Activated B cell treated with CpG ODN at 0.5 μM for 24 hours (primary cell): ENCODE measurements around the gene TSEN34. TPM values are rescaled to one million over a fixed set of nuclear protein-coding genes. Genes with fewer than 3 reads are reported as not detected.
A peak's percentile ranks its signal among the peaks of the same experiment; 100 is the strongest.
"Not testable (repeated sequence)": the region's sequence is repeated elsewhere in the genome, so short reads cannot be mapped to it uniquely, and the experiment has no call there.

Source experiments
- ATAC-seq: fragments of 200-7000 bp; cut with Tn5 transposase; one replicate; pipeline ENCODE4 v1.10.0; 2021; ENCODE audit warnings: low read depth, mild to moderate bottlenecking, moderate library complexity
- CTCF ChIA-PET: fragments of 350-600 bp; sonication (Branson Sonifier 250); formaldehyde crosslinking; loops from one replicate; lab custom pipeline; 2021; ENCODE audit warnings: antibody characterized with exemption; lab: Charles Lee
- POLR2A ChIA-PET: fragments of 350-600 bp; sonication (Branson Sonifier 250); formaldehyde crosslinking; loops from one replicate; lab custom pipeline; 2021; ENCODE audit warnings: antibody characterized with exemption; lab: Charles Lee
- DNase-seq: peaks from one replicate; pipeline ENCODE4 v3.0.0; 2022
- H3K27ac Mint-ChIP-seq: one replicate; pipeline ENCODE4 v1.8.0; 2020; ENCODE audit warnings: mixed read lengths
- H3K27me3 Mint-ChIP-seq: one replicate; pipeline ENCODE4 v1.8.0; 2021; ENCODE audit warnings: mixed read lengths
- H3K36me3 Mint-ChIP-seq: one replicate; pipeline ENCODE4 v1.8.0; 2021; ENCODE audit warnings: low read depth, mixed read lengths
- H3K4me1 Mint-ChIP-seq: one replicate; pipeline ENCODE4 v1.8.0; 2021; ENCODE audit warnings: mixed read lengths
- H3K4me3 Mint-ChIP-seq: one replicate; pipeline ENCODE4 v1.8.0; 2020; ENCODE audit warnings: mild to moderate bottlenecking, mixed read lengths
- H3K9me3 Mint-ChIP-seq: one replicate; pipeline ENCODE4 v1.8.0; 2020; ENCODE audit warnings: mixed read lengths
- CTCF ChIP-seq: fragments of 200-600 bp; IDR thresholded peaks from one replicate; pipeline ENCODE4 v1.8.0; 2022; ENCODE audit warnings: antibody characterized with exemption, mild to moderate bottlenecking
- intact Hi-C: fragments of 100-400 bp; cut with micrococcal nuclease; formaldehyde crosslinking; loops from one replicate; pipeline ENCODE4 v1.15.1; 2024
- total RNA-seq: library from RNA; stranded (reverse); gene quantifications from 2 replicates; pipeline ENCODE4 v1.2.3, GENCODE V29; 2022

TSEN34 gene
- total RNA-seq, 1 donor from 2014 or later, result 15.0 TPM

GRCh38 chr19:54179921-54180461, 11.1 kb upstream of the TSEN34 start:
- DNase-seq (no peak), ATAC-seq (peak; percentile 22)
- POLR2A ChIA-PET, result no interaction called here
- H3K27me3 Mint-ChIP-seq, result no peaks in the 10 kb centered on the region
- no peak overlapping the region for H3K27ac Mint-ChIP-seq
- H3K4me3 Mint-ChIP-seq, result no peak overlapping the region
- intact Hi-C loops, result no loop called here
- TF ChIP-seq CTCF, result no peak
- CTCF ChIA-PET, result no interaction called here
- peaks cover 2% of the 10 kb centered on the region for H3K4me1 Mint-ChIP-seq
- no peaks in the 10 kb centered on the region for H3K9me3 Mint-ChIP-seq
- H3K36me3 Mint-ChIP-seq, result peaks cover 16% of the 10 kb centered on the region

- no peaks in the 10 kb centered on the region for H3K27me3 Mint-ChIP-seq
These were observed 10.4 kb upstream of the TSEN34 start for GRCh38 chr19:54180691-54181091.

GRCh38 chr19:54181894-54182293, 9.2 kb upstream of the TSEN34 start:
- H3K27me3 Mint-ChIP-seq, CTCF ChIA-PET, H3K9me3 Mint-ChIP-seq, DNase-seq, H3K4me3 Mint-ChIP-seq, ATAC-seq, H3K4me1 Mint-ChIP-seq, intact Hi-C loops, H3K27ac Mint-ChIP-seq: not testable (repeated sequence)
- POLR2A ChIA-PET, result interaction anchor here (0.5 to 1.0 kb wide), 2 partner anchors 19 to 277 kb away, joined by 5 read pairs; partner anchors contain the start of gene RPS9
- H3K36me3 Mint-ChIP-seq, result peaks cover 17% of the 10 kb centered on the region

More at GRCh38 chr19:54180691-54181091, 10.4 kb upstream of the TSEN34 start:
- no peaks in the 10 kb centered on the region for H3K9me3 Mint-ChIP-seq
- DNase-seq, result no peak
- CTCF ChIA-PET, result no interaction called here
- no peak overlapping the region for H3K27ac Mint-ChIP-seq
- ATAC-seq, result no peak
- TF ChIP-seq CTCF, result no peak
- H3K4me3 Mint-ChIP-seq, result no peak overlapping the region
- POLR2A ChIA-PET, result no interaction called here
- peaks cover 16% of the 10 kb centered on the region for H3K36me3 Mint-ChIP-seq
- intact Hi-C loops, result no loop called here
- no peaks in the 10 kb centered on the region for H3K4me1 Mint-ChIP-seq

GRCh38 chr19:54183431-54183830, 7.7 kb upstream of the TSEN34 start:
- no peak overlapping the region for H3K27ac Mint-ChIP-seq
- ChIA-PET CTCF (no interaction called here), POLR2A (interaction anchor here (1.8 kb wide), 1 partner anchor 17 kb away, joined by 11 read pairs; the partner anchor contains the start of gene RPS9)
- DNase-seq (no peak), ATAC-seq (no peak)
- H3K36me3 Mint-ChIP-seq, result peaks cover 13% of the 10 kb centered on the region
- H3K27me3 Mint-ChIP-seq, result no peaks in the 10 kb centered on the region
- H3K9me3 Mint-ChIP-seq, result no peaks in the 10 kb centered on the region
- intact Hi-C loops, result no loop called here
- H3K4me1 Mint-ChIP-seq, result peaks cover 12% of the 10 kb centered on the region
- H3K4me3 Mint-ChIP-seq, result no peak overlapping the region
- TF ChIP-seq CTCF, result no peak

GRCh38 chr19:54186351-54186750, 4.8 kb upstream of the TSEN34 start:
- ATAC-seq, result no peak
- Mint-ChIP-seq H3K36me3 (peaks cover 16% of the 10 kb centered on the region), H3K9me3 (no peaks in the 10 kb centered on the region), H3K4me3 (no peak overlapping the region), H3K27me3 (no peaks in the 10 kb centered on the region), H3K4me1 (peaks cover 21% of the 10 kb centered on the region), H3K27ac (no peak overlapping the region)
- intact Hi-C loops, result no loop called here
- POLR2A ChIA-PET, result interaction anchor here (7.7 kb wide), 1 partner anchor 14 kb away, joined by 244 read pairs; the partner anchor contains the start of gene RPS9
- CTCF ChIA-PET, result no interaction called here
- no peak for DNase-seq
- TF ChIP-seq CTCF, result no peak
